Hepatocyte (in vitro differentiated cells): Measurements from ENCODE around the gene PDE7B. TPM values are rescaled to one million over a fixed set of nuclear protein-coding genes. Genes with fewer than 3 reads are reported as not detected.
A peak's percentile ranks its signal among the peaks of the same experiment; 100 is the strongest.

Experiments used
- DNase-seq: peaks from one replicate; pipeline ENCODE4 v3.0.0-alpha.2; 2016; ENCODE audit warnings: low spot score
- H2AFZ ChIP-seq: fragments of 200-600 bp; sonication (generic); 2 replicates; pipeline ENCODE4 v1.6.0; 2016; ENCODE audit warnings: antibody characterized with exemption, mild to moderate bottlenecking
- H3K27ac ChIP-seq: fragments of 200-600 bp; sonication (generic); 2 replicates; pipeline ENCODE4 v1.5.1; 2016; ENCODE audit warnings: mild to moderate bottlenecking
- H3K27me3 ChIP-seq: fragments of 200-600 bp; sonication (generic); 2 replicates; pipeline ENCODE4 v1.6.1; 2016
- H3K36me3 ChIP-seq: fragments of 200-600 bp; sonication (generic); replicated peaks from 2 replicates; pipeline ENCODE4 v1.5.1; 2016; ENCODE audit warnings: low read depth; ENCODE audit not compliant: insufficient read depth
- H3K4me1 ChIP-seq: fragments of 200-600 bp; sonication (generic); 2 replicates; pipeline ENCODE4 v1.5.1; 2016; ENCODE audit warnings: mild to moderate bottlenecking, moderate library complexity; ENCODE audit not compliant: insufficient read depth
- H3K4me2 ChIP-seq: fragments of 200-600 bp; sonication (generic); 2 replicates; pipeline ENCODE4 v1.6.0; 2016
- H3K4me3 ChIP-seq: fragments of 200-600 bp; sonication (generic); 2 replicates; pipeline ENCODE4 v1.5.1; 2016; ENCODE audit warnings: mild to moderate bottlenecking
- H3K79me2 ChIP-seq: fragments of 200-600 bp; sonication (generic); 2 replicates; pipeline ENCODE4 v1.6.0; 2017; ENCODE audit warnings: mild to moderate bottlenecking
- H3K9me2 ChIP-seq: fragments of 200-600 bp; sonication (generic); replicated peaks from 2 replicates; pipeline ENCODE4 v1.6.0; 2017; ENCODE audit warnings: mild to moderate bottlenecking; ENCODE audit not compliant: insufficient read depth
- H3K9me3 ChIP-seq: fragments of 200-600 bp; sonication (generic); 2 replicates; pipeline ENCODE4 v1.5.1; 2016; ENCODE audit warnings: low read depth, mild to moderate bottlenecking
- H4K20me1 ChIP-seq: fragments of 200-600 bp; sonication (generic); 2 replicates; pipeline ENCODE4 v1.6.0; 2016; ENCODE audit warnings: mild to moderate bottlenecking; ENCODE audit not compliant: insufficient read depth, poor library complexity, severe bottlenecking
- CTCF ChIP-seq: fragments of 200-600 bp; sonication (generic); IDR thresholded peaks from 2 replicates; pipeline ENCODE4 v1.5.1; 2016; ENCODE audit warnings: antibody characterized with exemption, mild to moderate bottlenecking; ENCODE audit not compliant: poor library complexity
- EZH2 ChIP-seq: fragments of 200-600 bp; sonication (generic); IDR thresholded peaks from 2 replicates; pipeline ENCODE4 v1.6.1; 2016; ENCODE audit warnings: antibody characterized with exemption, mild to moderate bottlenecking, borderline replicate concordance
- EZH2phosphoT487 ChIP-seq: fragments of 200-600 bp; sonication (generic); IDR thresholded peaks from one replicate; pipeline ENCODE4 v1.6.1; 2018; ENCODE audit warnings: antibody characterized with exemption, mild to moderate bottlenecking, low read depth, moderate library complexity; ENCODE audit not compliant: unreplicated experiment, severe bottlenecking
- WGBS: methylation state at CpG from one replicate; pipeline ENCODE4 v1.1.6; 2016; ENCODE audit warnings: low lambda C conversion rate; ENCODE audit errors: missing lambda C conversion rate; 5-methylcytosine and 5-hydroxymethylcytosine counted together
- polyA plus RNA-seq: library from polyadenylated mRNA; unstranded; fragments of >200 nt; fragmentation: Nextera tagmentation; extraction: Ambion mirVana; gene quantifications from 2 replicates; pipeline ENCODE4 v1.2.1, GENCODE V29; 2016
- total RNA-seq: library from RNA; depleted of rRNA; stranded (reverse); fragments of >200 nt; gene quantifications from 2 replicates; pipeline ENCODE4 v1.2.3, GENCODE V29; 2014

PDE7B gene
- total and polyA plus RNA-seq, 2 experiments from 2014 or later: 3.4 to 7.2 TPM

- 88% methylated on average over 1 of the region's 1 CpG for WGBS
- no peaks in the 10 kb centered on the region for H3K79me2 ChIP-seq
- no peak overlapping the region for H3K4me3 ChIP-seq
- H3K27me3 ChIP-seq: no peaks in the 10 kb centered on the region
- no peaks in the 10 kb centered on the region for H3K9me3 ChIP-seq
- no peak overlapping the region for H3K27ac ChIP-seq
- no peaks in the 10 kb centered on the region for H3K9me2 ChIP-seq
- H4K20me1 ChIP-seq: no peaks in the 10 kb centered on the region
- H3K4me2 ChIP-seq: no peak overlapping the region
- no peaks in the 10 kb centered on the region for H3K36me3 ChIP-seq
- no peak overlapping the region for H2AFZ ChIP-seq
- no peaks in the 10 kb centered on the region for H3K4me1 ChIP-seq
- TF ChIP-seq CTCF (no peak), EZH2 (no peak), EZH2phosphoT487 (no peak)
- no peak for DNase-seq
Measured at GRCh38 chr6:136012943-136013342, 161.4 kb downstream of the PDE7B start.

GRCh38 chr6:136014454-136015437 lies 163.2 kb downstream of the PDE7B start:
- H3K27me3 ChIP-seq: no peaks in the 10 kb centered on the region
- H3K9me3 ChIP-seq: no peaks in the 10 kb centered on the region
- H3K4me3 ChIP-seq: no peak overlapping the region
- H3K36me3 ChIP-seq: no peaks in the 10 kb centered on the region
- H3K9me2 ChIP-seq: no peaks in the 10 kb centered on the region
- TF ChIP-seq EZH2 (no peak), EZH2phosphoT487 (no peak), CTCF (no peak)
- peak overlapping the region; percentile 31 for H3K4me2 ChIP-seq
- 71% methylated on average over 15 of the region's 15 CpGs for WGBS
- DNase-seq: no peak
- H3K4me1 ChIP-seq: no peaks in the 10 kb centered on the region
- no peak overlapping the region for H2AFZ ChIP-seq
- H3K79me2 ChIP-seq: no peaks in the 10 kb centered on the region
- peak overlapping the region; percentile 49 for H3K27ac ChIP-seq
- H4K20me1 ChIP-seq: no peaks in the 10 kb centered on the region

- Histone ChIP-seq H3K4me1 (no peaks in the 10 kb centered on the region), H4K20me1 (no peaks in the 10 kb centered on the region), H3K4me3 (no peak overlapping the region), H3K27me3 (no peaks in the 10 kb centered on the region), H3K9me2 (no peaks in the 10 kb centered on the region), H3K4me2 (peak overlapping the region; percentile 31), H3K27ac (peak overlapping the region; percentile 23), H3K9me3 (no peaks in the 10 kb centered on the region), H2AFZ (no peak overlapping the region), H3K36me3 (no peaks in the 10 kb centered on the region), H3K79me2 (no peaks in the 10 kb centered on the region)
- TF ChIP-seq EZH2phosphoT487: no peak
- no peak for TF ChIP-seq EZH2
- no peak for TF ChIP-seq CTCF
- DNase-seq: no peak
- WGBS: 73% methylated on average over 4 of the region's 4 CpGs
Measured at GRCh38 chr6:136015531-136015930, 164.0 kb downstream of the PDE7B start.
